Breast epithelium (tissue), 4 donors: ENCODE measurements around the gene UBAP1L. TPM values are rescaled to one million over a fixed set of nuclear protein-coding genes. Genes with fewer than 3 reads are reported as not detected.

ENCODE experiments used
- DNase-seq, 2 donors: peaks; one replicate each; pipeline ENCODE4 v3.0.0-alpha.2; 2019; ENCODE audit warnings: low spot score in 2 of 2
- H3K27ac ChIP-seq, 2 donors: fragments of 200-600 bp; sonication (generic) in 1 of 2; one replicate each; pipeline ENCODE4 v1.5.1; 2016 to 2019; ENCODE audit warnings: mild to moderate bottlenecking in 1 of 2
- H3K27me3 ChIP-seq, 2 donors: fragments of 200-600 bp; sonication (generic) in 1 of 2; one replicate each; pipeline versions ENCODE4 v1.5.1 to v1.6.0; 2017 to 2019; ENCODE audit warnings: control low read depth in 1 of 2, mild to moderate bottlenecking in 1 of 2
- H3K36me3 ChIP-seq: fragments of 200-600 bp; one replicate; pipeline ENCODE4 v1.5.1; 2019
- H3K4me1 ChIP-seq, 2 donors: fragments of 200-600 bp; sonication (generic); one replicate each; pipeline ENCODE4 v1.5.1; 2016 to 2019; ENCODE audit warnings: control low read depth in 1 of 2
- H3K4me3 ChIP-seq, 3 donors: fragments of 200-600 bp; sonication (generic); 1 replicate in 2 of 3; 2 replicates in 1 of 3; pipeline ENCODE4 v1.5.1; 2016 to 2019; ENCODE audit warnings: mild to moderate bottlenecking in 3 of 3, moderate library complexity in 2 of 3
- H3K9me3 ChIP-seq, 2 donors: fragments of 200-600 bp; sonication (generic) in 1 of 2; one replicate each; pipeline ENCODE4 v1.5.1; 2016 to 2019; ENCODE audit warnings: control low read depth in 1 of 2
- CTCF ChIP-seq, 3 donors: fragments of 450-650 bp; IDR thresholded peaks; one replicate each; pipeline ENCODE4 v1.5.1; 2016 to 2017; ENCODE audit warnings: antibody characterized with exemption in 3 of 3, mild to moderate bottlenecking in 3 of 3, moderate library complexity in 3 of 3
- POLR2A ChIP-seq: fragments of 450-650 bp; IDR thresholded peaks from one replicate; pipeline ENCODE4 v1.6.1; 2016; ENCODE audit warnings: antibody characterized with exemption, mild to moderate bottlenecking, moderate library complexity
- POLR2AphosphoS5 ChIP-seq, 3 donors: sonication (generic); formaldehyde crosslinking; IDR thresholded peaks; one replicate each; pipeline ENCODE4 v1.6.1; 2017; ENCODE audit warnings: antibody characterized with exemption in 3 of 3
- intact Hi-C: fragments of 100-400 bp; cut with DNase I; formaldehyde crosslinking; loops from one replicate; pipeline ENCODE4 v1.15.1; 2023; ENCODE audit warnings: low total_unique reads
- total RNA-seq, 3 donors: library from RNA; depleted of rRNA; stranded (reverse); fragments of >200 nt; gene quantifications; one replicate each; pipeline ENCODE4 v1.1.0, GENCODE V29; 2016

The UBAP1L gene
- total RNA-seq, 3 donors from 2014 or later: 3.7 to 10.0 (median 7.2) TPM

GRCh38 chr15:65086680-65087111, 28.3 kb downstream of the UBAP1L start:
- no peak overlapping the region for H3K4me3 ChIP-seq
- H3K36me3 ChIP-seq: no peaks in the 10 kb centered on the region
- DNase-seq: peak in 1 of 2 donors; percentile 55
- no peaks in the 10 kb centered on the region for H3K9me3 ChIP-seq
- TF ChIP-seq POLR2A (no peak), POLR2AphosphoS5 (IDR thresholded peaks at IDR 0.05) (no peak), CTCF (IDR thresholded peaks at IDR 0.05) (no peak)
- peak overlapping the region; percentile 92 to 98 for H3K27ac ChIP-seq
- no peaks in the 10 kb centered on the region for H3K27me3 ChIP-seq
- intact Hi-C loops: no loop called here
- no peaks in the 10 kb centered on the region for H3K4me1 ChIP-seq

- DNase-seq: peak in 1 of 2 donors; percentile 53
- Histone ChIP-seq H3K4me1 (no peaks in the 10 kb centered on the region), H3K36me3 (no peaks in the 10 kb centered on the region), H3K9me3 (no peaks in the 10 kb centered on the region), H3K4me3 (no peak overlapping the region), H3K27me3 (no peaks in the 10 kb centered on the region), H3K27ac (peak overlapping the region; percentile 92 to 98)
- TF ChIP-seq POLR2AphosphoS5 (IDR thresholded peaks at IDR 0.05) (no peak), CTCF (IDR thresholded peaks at IDR 0.05) (peak in 1 of 3 donors; percentile 29)
- intact Hi-C loops: no loop called here
These were observed 28.9 kb downstream of the UBAP1L start for GRCh38 chr15:65085990-65086679.

GRCh38 chr15:65085207-65085753, 29.7 kb downstream of the UBAP1L start:
- Histone ChIP-seq H3K27me3 (no peaks in the 10 kb centered on the region), H3K9me3 (no peaks in the 10 kb centered on the region), H3K4me1 (no peaks in the 10 kb centered on the region), H3K4me3 (no peak overlapping the region), H3K27ac (peak overlapping the region; percentile 92 to 98), H3K36me3 (no peaks in the 10 kb centered on the region)
- DNase-seq: no peak
- intact Hi-C loops: no loop called here
- TF ChIP-seq POLR2AphosphoS5 (IDR thresholded peaks at IDR 0.05) (no peak), CTCF (IDR thresholded peaks at IDR 0.05) (no peak), POLR2A (no peak)

GRCh38 chr15:65084500-65085206, 30.3 kb downstream of the UBAP1L start:
- no peaks in the 10 kb centered on the region for H3K4me1 ChIP-seq
- intact Hi-C loops: no loop called here
- DNase-seq: no peak
- no peaks in the 10 kb centered on the region for H3K27me3 ChIP-seq
- H3K36me3 ChIP-seq: no peaks in the 10 kb centered on the region
- H3K4me3 ChIP-seq: no peak overlapping the region
- no peaks in the 10 kb centered on the region for H3K9me3 ChIP-seq
- peak overlapping the region; percentile 92 to 98 for H3K27ac ChIP-seq
- TF ChIP-seq POLR2AphosphoS5 (IDR thresholded peaks at IDR 0.05): no peak
- no peak for TF ChIP-seq POLR2A
- TF ChIP-seq CTCF (IDR thresholded peaks at IDR 0.05): no peak

GRCh38 chr15:65083262-65083701, 31.7 kb downstream of the UBAP1L start:
- Histone ChIP-seq H3K9me3 (no peaks in the 10 kb centered on the region), H3K4me3 (no peak overlapping the region), H3K27me3 (no peaks in the 10 kb centered on the region), H3K4me1 (no peaks in the 10 kb centered on the region), H3K36me3 (no peaks in the 10 kb centered on the region), H3K27ac (no peak overlapping the region)
- TF ChIP-seq POLR2AphosphoS5 (IDR thresholded peaks at IDR 0.05) (no peak), CTCF (IDR thresholded peaks at IDR 0.05) (no peak), POLR2A (no peak)
- intact Hi-C loops: no loop called here
- DNase-seq: no peak
